DOHH2 (cell line): ENCODE measurements around the gene CUEDC1.

Source experiments
- H3F3A ChIP-seq: fragments of 200-600 bp; sonication (generic), shearing (Covaris generic); 2 replicates; pipeline ENCODE4 v1.6.0; 2016; ENCODE audit warnings: antibody characterized with exemption, mild to moderate bottlenecking; ENCODE audit not compliant: control insufficient read depth, insufficient read depth
- H3K27ac ChIP-seq: fragments of 200-600 bp; sonication (generic); 2 replicates; pipeline ENCODE4 v1.5.1; 2014; ENCODE audit warnings: low read depth, mild to moderate bottlenecking, low read length, moderate library complexity
- H3K27me3 ChIP-seq: fragments of 200-600 bp; sonication (generic); 2 replicates; pipeline ENCODE4 v1.6.1; 2014; ENCODE audit warnings: mild to moderate bottlenecking, low read length, mixed read lengths; ENCODE audit not compliant: control insufficient read depth
- H3K36me3 ChIP-seq: fragments of 200-600 bp; sonication (generic); 2 replicates; pipeline ENCODE4 v1.6.1; 2014; ENCODE audit warnings: mild to moderate bottlenecking, low read length, moderate library complexity, mixed read lengths; ENCODE audit not compliant: control insufficient read depth
- H3K4me1 ChIP-seq: fragments of 200-600 bp; sonication (generic); 2 replicates; pipeline ENCODE4 v1.6.1; 2014; ENCODE audit warnings: mild to moderate bottlenecking, low read length, mixed read lengths; ENCODE audit not compliant: control insufficient read depth
- H3K4me2 ChIP-seq: fragments of 200-600 bp; sonication (generic); 2 replicates; pipeline ENCODE4 v1.6.0; 2014; ENCODE audit warnings: mild to moderate bottlenecking, low read length, moderate library complexity
- H3K4me3 ChIP-seq: fragments of 200-600 bp; sonication (generic); 2 replicates; pipeline ENCODE4 v1.5.1; 2014; ENCODE audit warnings: mild to moderate bottlenecking, low read length, mixed read lengths
- H3K79me2 ChIP-seq: fragments of 200-600 bp; sonication (generic); 2 replicates; pipeline ENCODE4 v1.6.1; 2014; ENCODE audit warnings: mild to moderate bottlenecking, low read length, mixed read lengths; ENCODE audit not compliant: control insufficient read depth
- H3K9me2 ChIP-seq: fragments of 200-600 bp; sonication (generic); replicated peaks from 2 replicates; pipeline ENCODE4 v1.6.1; 2014; ENCODE audit warnings: mild to moderate bottlenecking, low read length, mixed read lengths; ENCODE audit not compliant: control insufficient read depth
- H3K9me3 ChIP-seq: fragments of 200-600 bp; sonication (generic); 2 replicates; pipeline ENCODE4 v1.6.1; 2014; ENCODE audit warnings: antibody characterized with exemption, low read length, mixed read lengths; ENCODE audit not compliant: control insufficient read depth, insufficient read depth
- H4K20me1 ChIP-seq: fragments of 200-600 bp; sonication (generic); 2 replicates; pipeline ENCODE4 v1.6.0; 2014; ENCODE audit warnings: low read depth, mild to moderate bottlenecking, antibody characterized with exemption, low read length, moderate library complexity; ENCODE audit not compliant: control insufficient read depth, insufficient read depth
- EZH2phosphoT487 ChIP-seq: fragments of 200-600 bp; sonication (generic); IDR thresholded peaks from 2 replicates; pipeline ENCODE4 v1.6.1; 2017; ENCODE audit warnings: borderline replicate concordance, mild to moderate bottlenecking, antibody characterized with exemption, low read length, moderate library complexity, mixed read lengths
- TF ChIP-seq, protein P1 (sequence below): fragments of 200-600 bp; sonication (generic); IDR thresholded peaks from one replicate; pipeline ENCODE4 v1.5.1; 2014; ENCODE audit warnings: antibody characterized with exemption, mild to moderate bottlenecking, low read depth, low read length; ENCODE audit not compliant: poor library complexity, severe bottlenecking

The CUEDC1 gene

DNA sequence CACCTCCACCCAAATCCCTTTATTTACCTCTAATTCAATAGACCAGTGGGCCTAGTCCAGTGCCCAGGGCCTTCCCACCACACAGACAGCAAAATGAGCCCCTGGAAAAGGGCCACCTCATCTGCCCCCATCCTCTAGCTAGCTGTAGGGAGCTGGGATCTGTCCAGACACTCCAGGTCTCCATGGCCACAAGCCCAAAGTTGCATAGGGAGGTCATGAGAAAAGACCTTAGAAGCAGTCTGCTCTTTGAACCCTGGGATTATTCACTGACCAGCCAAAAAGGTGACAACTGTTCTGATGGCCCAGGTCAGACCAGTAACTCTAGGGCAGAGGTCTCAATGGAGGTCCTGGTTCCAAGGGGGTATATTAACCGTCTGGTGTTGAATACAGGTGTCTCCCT, 2.0 kb downstream of the CUEDC1 start:
- H4K20me1 ChIP-seq: no peaks in the 10 kb centered on the region
- H3K4me2 ChIP-seq: no peak overlapping the region
- no peaks in the 10 kb centered on the region for H3K9me3 ChIP-seq
- no peaks in the 10 kb centered on the region for H3K36me3 ChIP-seq
- H3K4me1 ChIP-seq: peaks cover 46% of the 10 kb centered on the region
- peaks cover 2% of the 10 kb centered on the region; the same call in 1 of the 2 replicates for H3F3A ChIP-seq
- no peak overlapping the region for H3K4me3 ChIP-seq
- peaks cover 49% of the 10 kb centered on the region for H3K27me3 ChIP-seq
- H3K79me2 ChIP-seq: no peaks in the 10 kb centered on the region
- TF ChIP-seq, protein P1, sequence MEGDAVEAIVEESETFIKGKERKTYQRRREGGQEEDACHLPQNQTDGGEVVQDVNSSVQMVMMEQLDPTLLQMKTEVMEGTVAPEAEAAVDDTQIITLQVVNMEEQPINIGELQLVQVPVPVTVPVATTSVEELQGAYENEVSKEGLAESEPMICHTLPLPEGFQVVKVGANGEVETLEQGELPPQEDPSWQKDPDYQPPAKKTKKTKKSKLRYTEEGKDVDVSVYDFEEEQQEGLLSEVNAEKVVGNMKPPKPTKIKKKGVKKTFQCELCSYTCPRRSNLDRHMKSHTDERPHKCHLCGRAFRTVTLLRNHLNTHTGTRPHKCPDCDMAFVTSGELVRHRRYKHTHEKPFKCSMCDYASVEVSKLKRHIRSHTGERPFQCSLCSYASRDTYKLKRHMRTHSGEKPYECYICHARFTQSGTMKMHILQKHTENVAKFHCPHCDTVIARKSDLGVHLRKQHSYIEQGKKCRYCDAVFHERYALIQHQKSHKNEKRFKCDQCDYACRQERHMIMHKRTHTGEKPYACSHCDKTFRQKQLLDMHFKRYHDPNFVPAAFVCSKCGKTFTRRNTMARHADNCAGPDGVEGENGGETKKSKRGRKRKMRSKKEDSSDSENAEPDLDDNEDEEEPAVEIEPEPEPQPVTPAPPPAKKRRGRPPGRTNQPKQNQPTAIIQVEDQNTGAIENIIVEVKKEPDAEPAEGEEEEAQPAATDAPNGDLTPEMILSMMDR: no peak
- TF ChIP-seq EZH2phosphoT487: no peak
- H3K27ac ChIP-seq: no peak overlapping the region
- H3K9me2 ChIP-seq: no peaks in the 10 kb centered on the region

- no peaks in the 10 kb centered on the region for H3K9me2 ChIP-seq
- TF ChIP-seq EZH2phosphoT487: no peak
- TF ChIP-seq, protein P1: no peak
- no peaks in the 10 kb centered on the region for H3K36me3 ChIP-seq
- H3K79me2 ChIP-seq: no peaks in the 10 kb centered on the region
- peaks cover 7% of the 10 kb centered on the region; the same call in 1 of the 2 replicates for H3F3A ChIP-seq
- no peak overlapping the region for H3K4me2 ChIP-seq
- H3K9me3 ChIP-seq: no peaks in the 10 kb centered on the region
- H3K4me3 ChIP-seq: no peak overlapping the region
- H3K27ac ChIP-seq: no peak overlapping the region
- peaks cover 50% of the 10 kb centered on the region for H3K4me1 ChIP-seq
- peaks cover 44% of the 10 kb centered on the region for H3K27me3 ChIP-seq
- H4K20me1 ChIP-seq: no peaks in the 10 kb centered on the region
Measured at GRCh38 chr17:57949649-57950048, 5.6 kb downstream of the CUEDC1 start.

- Histone ChIP-seq H4K20me1 (no peaks in the 10 kb centered on the region), H3K27ac (no peak overlapping the region), H3K4me1 (peaks cover 47% of the 10 kb centered on the region), H3K36me3 (no peaks in the 10 kb centered on the region), H3K27me3 (peaks cover 38% of the 10 kb centered on the region), H3K9me3 (no peaks in the 10 kb centered on the region), H3K4me2 (no peak overlapping the region), H3K79me2 (no peaks in the 10 kb centered on the region), H3F3A (peaks cover 7% of the 10 kb centered on the region; the same call in 1 of the 2 replicates), H3K4me3 (no peak overlapping the region), H3K9me2 (no peaks in the 10 kb centered on the region)
- TF ChIP-seq, protein P1: no peak
- TF ChIP-seq EZH2phosphoT487: no peak
Measured at GRCh38 chr17:57948555-57949420, 6.4 kb downstream of the CUEDC1 start.
